Body of pancreas (tissue), 4 donors: ENCODE results near the gene TMEM233.

Experiments used
- CTCF ChIP-seq, 7 experiments: fragments of 450-650 bp in 4 of 7; fragments of 200-600 bp in 3 of 7; sonication (generic) in 3 of 7; IDR thresholded peaks; one replicate each; pipeline ENCODE4 v1.5.1; 2016 to 2019; ENCODE audit warnings: antibody characterized with exemption in 7 of 7
- POLR2A ChIP-seq, 3 donors: fragments of 450-650 bp; IDR thresholded peaks; one replicate each; pipeline ENCODE4 v1.6.1; 2016; ENCODE audit warnings: antibody characterized with exemption in 3 of 3, mild to moderate bottlenecking in 2 of 3

DNA sequence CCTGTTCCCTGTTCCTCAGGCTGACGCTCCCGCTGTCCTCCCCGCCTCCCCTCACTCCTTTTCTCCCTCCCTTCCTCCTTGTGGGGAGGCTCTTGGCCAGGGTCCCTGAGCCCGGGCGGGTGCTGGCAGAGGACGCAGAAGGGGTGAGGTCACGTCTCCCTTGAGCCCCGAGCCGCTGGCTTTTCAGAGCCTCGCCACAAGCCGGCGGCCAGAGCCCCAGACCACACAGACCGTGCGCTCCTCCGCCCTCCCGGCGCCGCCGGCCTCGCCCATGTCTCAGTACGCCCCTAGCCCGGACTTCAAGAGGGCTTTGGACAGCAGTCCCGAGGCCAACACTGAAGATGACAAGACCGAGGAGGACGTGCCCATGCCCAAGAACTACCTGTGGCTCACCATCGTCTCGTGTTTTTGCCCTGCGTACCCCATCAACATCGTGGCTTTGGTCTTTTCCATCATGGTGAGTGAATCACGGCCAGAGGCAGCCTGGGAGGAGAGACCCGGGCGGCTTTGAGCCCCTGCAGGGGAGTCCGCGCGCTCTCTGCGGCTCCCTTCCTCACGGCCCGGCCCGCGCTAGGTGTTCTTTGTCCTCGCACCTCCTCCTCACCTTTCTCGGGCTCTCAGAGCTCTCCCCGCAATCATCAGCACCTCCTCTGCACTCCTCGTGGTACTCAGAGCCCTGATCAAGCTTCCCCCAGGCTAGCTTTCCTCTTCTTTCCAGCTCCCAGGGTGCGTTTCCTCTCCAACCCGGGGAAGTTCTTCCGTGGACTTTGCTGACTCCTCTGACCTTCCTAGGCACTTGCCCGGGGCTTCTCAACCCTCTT is at the start of gene TMEM233:
- no peak for TF ChIP-seq CTCF (IDR thresholded peaks at IDR 0.05)
- TF ChIP-seq POLR2A (IDR thresholded peaks at IDR 0.05), result no peak
